ENCODE results near the gene SLC7A10. TPM values are rescaled to one million over a fixed set of nuclear protein-coding genes. Genes with fewer than 3 reads are reported as not detected.

The SLC7A10 gene
- total RNA-seq, 1 donor from 2014 or later = 1.1 TPM

DNA sequence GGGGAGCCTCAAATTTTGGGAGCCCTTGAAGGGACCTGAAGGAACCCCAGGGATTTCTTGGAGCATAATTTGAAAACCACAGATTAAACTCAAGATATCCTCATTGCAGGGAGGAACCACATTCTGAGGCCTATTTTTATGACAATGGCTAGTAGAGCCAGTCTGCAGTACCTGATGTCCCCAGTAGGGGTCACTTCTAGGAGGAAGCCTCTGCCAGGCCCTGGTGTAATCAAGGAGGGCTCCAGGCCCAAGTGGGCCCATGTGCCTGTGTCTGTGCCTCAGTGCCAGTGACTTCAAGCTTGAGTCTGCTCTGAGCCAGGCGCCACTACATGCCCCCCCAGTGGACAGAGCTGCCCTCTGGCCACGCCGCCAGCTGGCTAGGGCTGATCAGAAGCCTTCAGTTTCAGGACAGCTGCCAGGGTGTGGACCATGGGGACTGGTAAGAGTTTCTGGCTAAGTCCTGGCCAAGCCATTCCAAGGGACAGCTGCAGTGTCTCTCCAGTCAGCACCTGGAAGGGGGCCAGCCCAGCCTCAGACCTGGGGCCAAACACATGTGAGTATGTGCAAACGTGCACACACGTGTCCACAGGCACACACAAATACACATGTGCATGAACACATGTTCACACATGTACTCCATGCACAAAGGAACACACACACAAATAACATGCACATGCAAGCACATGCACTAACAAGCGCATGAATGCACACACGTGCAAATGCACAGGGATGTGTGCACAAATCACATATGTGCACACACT, 20.5 kb upstream of the SLC7A10 start:
- Histone ChIP-seq H3K9me3 (peaks cover 8% of the 10 kb centered on the region), H3K27ac (no peak overlapping the region), H3K27me3 (no peaks in the 10 kb centered on the region), H3K4me1 (peaks cover 6% of the 10 kb centered on the region), H3K4me3 (no peak overlapping the region), H3K36me3 (no peaks in the 10 kb centered on the region)
- TF ChIP-seq, protein P1, sequence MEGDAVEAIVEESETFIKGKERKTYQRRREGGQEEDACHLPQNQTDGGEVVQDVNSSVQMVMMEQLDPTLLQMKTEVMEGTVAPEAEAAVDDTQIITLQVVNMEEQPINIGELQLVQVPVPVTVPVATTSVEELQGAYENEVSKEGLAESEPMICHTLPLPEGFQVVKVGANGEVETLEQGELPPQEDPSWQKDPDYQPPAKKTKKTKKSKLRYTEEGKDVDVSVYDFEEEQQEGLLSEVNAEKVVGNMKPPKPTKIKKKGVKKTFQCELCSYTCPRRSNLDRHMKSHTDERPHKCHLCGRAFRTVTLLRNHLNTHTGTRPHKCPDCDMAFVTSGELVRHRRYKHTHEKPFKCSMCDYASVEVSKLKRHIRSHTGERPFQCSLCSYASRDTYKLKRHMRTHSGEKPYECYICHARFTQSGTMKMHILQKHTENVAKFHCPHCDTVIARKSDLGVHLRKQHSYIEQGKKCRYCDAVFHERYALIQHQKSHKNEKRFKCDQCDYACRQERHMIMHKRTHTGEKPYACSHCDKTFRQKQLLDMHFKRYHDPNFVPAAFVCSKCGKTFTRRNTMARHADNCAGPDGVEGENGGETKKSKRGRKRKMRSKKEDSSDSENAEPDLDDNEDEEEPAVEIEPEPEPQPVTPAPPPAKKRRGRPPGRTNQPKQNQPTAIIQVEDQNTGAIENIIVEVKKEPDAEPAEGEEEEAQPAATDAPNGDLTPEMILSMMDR (IDR thresholded peaks at IDR 0.05) = peak; percentile 53
- intact Hi-C loops (cut with DNase I) = no loop called here
- DNase-seq (no peak), ATAC-seq (peak; percentile 8)

DNA sequence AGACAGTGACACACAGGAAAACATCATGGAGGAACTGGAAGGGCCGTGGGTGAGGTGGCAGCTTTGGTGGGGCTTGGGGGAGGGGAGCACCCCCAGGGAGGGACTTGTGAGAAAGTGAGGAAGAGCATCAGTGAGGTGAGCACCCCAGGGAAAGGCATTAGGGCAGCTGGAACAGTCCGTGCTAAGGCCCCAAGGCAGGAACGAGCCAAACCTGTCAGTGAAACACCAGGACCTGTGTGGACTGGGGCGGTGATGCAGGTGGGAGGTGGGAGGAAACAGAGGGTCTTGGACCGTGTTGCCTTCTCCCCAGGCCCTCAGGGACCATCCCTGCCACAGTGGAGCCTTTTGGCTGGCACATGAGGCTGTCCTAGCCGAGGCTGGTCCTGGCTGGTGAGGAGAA, 17.3 kb upstream of the SLC7A10 start:
- no peaks in the 10 kb centered on the region for H3K36me3 ChIP-seq
- TF ChIP-seq, protein P1 (IDR thresholded peaks at IDR 0.05) = no peak
- intact Hi-C loops (cut with DNase I) = loop anchor here (5.0 kb wide), 1 partner anchor 164 kb away; no protein-coding TSS in a partner anchor
- H3K27me3 ChIP-seq = no peaks in the 10 kb centered on the region
- H3K4me3 ChIP-seq = no peak overlapping the region
- no peak overlapping the region for H3K27ac ChIP-seq
- peaks cover 6% of the 10 kb centered on the region for H3K4me1 ChIP-seq
- ATAC-seq (no peak), DNase-seq (no peak)
- peaks cover 8% of the 10 kb centered on the region for H3K9me3 ChIP-seq

DNA sequence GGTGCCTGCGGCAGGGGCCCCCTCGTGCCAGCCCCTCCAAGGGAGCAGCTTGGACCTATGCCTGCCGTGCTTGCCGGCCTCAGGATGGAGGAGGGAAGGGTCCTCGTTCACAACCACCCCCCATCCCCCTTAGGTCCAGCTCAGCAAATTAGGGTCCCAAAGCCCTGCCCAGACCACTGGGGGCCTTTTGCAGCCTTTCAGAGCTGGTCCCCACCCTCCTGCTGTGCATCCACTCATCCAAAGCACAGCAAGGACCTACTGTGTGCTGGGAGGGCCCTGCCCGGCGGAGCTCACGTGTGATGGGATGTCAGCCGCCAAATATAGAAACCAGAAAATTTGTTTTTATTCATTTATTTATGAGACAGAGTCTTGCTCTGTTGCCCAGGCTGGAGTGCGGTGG, 16.5 kb upstream of the SLC7A10 start:
- Histone ChIP-seq H3K27ac (no peak overlapping the region), H3K4me1 (peaks cover 6% of the 10 kb centered on the region), H3K36me3 (no peaks in the 10 kb centered on the region), H3K4me3 (no peak overlapping the region), H3K27me3 (no peaks in the 10 kb centered on the region), H3K9me3 (peaks cover 8% of the 10 kb centered on the region)
- no peak for ATAC-seq
- intact Hi-C loops (cut with DNase I) = loop anchor here (5.0 kb wide), 1 partner anchor 165 kb away; no protein-coding TSS in a partner anchor
- DNase-seq = no peak
- TF ChIP-seq, protein P1 (IDR thresholded peaks at IDR 0.05) = no peak

GRCh38 chr19:33241530-33242101, 16.0 kb upstream of the SLC7A10 start:
- H3K4me1 ChIP-seq = peaks cover 6% of the 10 kb centered on the region
- no peaks in the 10 kb centered on the region for H3K27me3 ChIP-seq
- H3K9me3 ChIP-seq = peaks cover 8% of the 10 kb centered on the region
- H3K27ac ChIP-seq = no peak overlapping the region
- ATAC-seq (peak; percentile 76), DNase-seq (peak; percentile 75)
- H3K4me3 ChIP-seq = no peak overlapping the region
- TF ChIP-seq, protein P1 (IDR thresholded peaks at IDR 0.05) = peak; percentile 77
- no peaks in the 10 kb centered on the region for H3K36me3 ChIP-seq
- intact Hi-C loops (cut with DNase I) = loop anchor here (5.0 kb wide), 1 partner anchor 166 kb away; no protein-coding TSS in a partner anchor

DNA sequence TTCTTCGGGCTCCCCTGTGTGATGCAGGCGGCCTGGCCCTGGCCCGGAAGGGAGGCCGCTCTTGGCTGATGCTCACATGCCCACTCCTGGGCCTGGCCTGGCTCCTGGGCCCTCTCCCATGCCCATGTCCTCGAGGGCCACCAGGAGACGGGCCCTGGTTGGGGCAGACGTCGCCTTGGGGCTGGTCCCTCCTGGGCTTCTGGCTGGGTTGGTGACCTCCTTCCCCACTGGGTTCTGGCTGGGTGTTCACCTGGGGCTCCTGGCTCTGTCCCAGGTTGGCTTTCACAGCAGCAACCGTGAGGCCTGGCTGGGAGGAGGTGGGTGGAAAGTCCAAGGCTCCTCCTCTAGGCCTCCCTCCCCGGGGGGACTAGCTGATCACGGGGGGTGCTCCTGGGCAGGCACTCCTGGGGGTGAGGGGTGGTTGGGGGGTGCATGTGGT, 15.5 kb upstream of the SLC7A10 start:
- DNase-seq (no peak), ATAC-seq (no peak)
- H3K36me3 ChIP-seq = no peaks in the 10 kb centered on the region
- H3K9me3 ChIP-seq = peaks cover 8% of the 10 kb centered on the region
- no peaks in the 10 kb centered on the region for H3K27me3 ChIP-seq
- H3K4me1 ChIP-seq = peaks cover 6% of the 10 kb centered on the region
- intact Hi-C loops (cut with DNase I) = loop anchor here (5.0 kb wide), 1 partner anchor 166 kb away; no protein-coding TSS in a partner anchor
- H3K4me3 ChIP-seq = no peak overlapping the region
- TF ChIP-seq, protein P1 (IDR thresholded peaks at IDR 0.05) = no peak
- H3K27ac ChIP-seq = no peak overlapping the region
